Measurements from ENCODE around the gene THAP2.

The THAP2 gene

GRCh38 chr12:71702590-71702989 is 38.5 kb downstream of the THAP2 start:
- no peak for DNase-seq (ENCODE audit: extremely low spot score)
- POLR2A ChIA-PET, result no interaction called here
- CTCF ChIA-PET, result interaction anchor here (1.3 to 4.0 kb wide), 5 partner anchors 12 to 77 kb away, joined by 3 to 20 read pairs (median 4); partner anchors contain the start of genes RAB21 and TMEM19
- TF ChIP-seq CTCF (IDR thresholded peaks at IDR 0.05; ENCODE audit: control extremely low read depth, extremely low read depth, low read depth, missing control alignments), result no peak

- ChIA-PET CTCF (interaction anchor here (0.8 to 4.0 kb wide), 9 partner anchors 12 to 77 kb away, joined by 3 to 20 read pairs (median 4); partner anchors contain the start of genes RAB21 and TMEM19), POLR2A (no interaction called here)
- TF ChIP-seq CTCF (IDR thresholded peaks at IDR 0.05; ENCODE audit: control extremely low read depth, extremely low read depth, low read depth, missing control alignments), result no peak
These were observed 39.1 kb downstream of the THAP2 start for GRCh38 chr12:71703206-71703605.

GRCh38 chr12:71704920-71705319 is 40.8 kb downstream of the THAP2 start:
- no peak for DNase-seq (ENCODE audit: extremely low spot score)
- ChIA-PET POLR2A (no interaction called here), CTCF (interaction anchor here (1.3 to 2.1 kb wide), 2 partner anchors 12 to 42 kb away, joined by 4 to 8 read pairs; no protein-coding TSS in a partner anchor)
- no peak for TF ChIP-seq CTCF (IDR thresholded peaks at IDR 0.05; ENCODE audit: control extremely low read depth, extremely low read depth, low read depth, missing control alignments)

More at GRCh38 chr12:71703206-71703605, 39.1 kb downstream of the THAP2 start:
- no peak for DNase-seq (ENCODE audit: extremely low spot score)

- no peak for TF ChIP-seq CTCF (IDR thresholded peaks at IDR 0.05; ENCODE audit: control extremely low read depth, extremely low read depth, low read depth, missing control alignments)
- CTCF ChIA-PET, result interaction anchor here (0.7 to 3.0 kb wide), 9 partner anchors 8 to 316 kb away, joined by 3 to 11 read pairs (median 4); partner anchors contain the start of gene TMEM19
- DNase-seq (ENCODE audit: extremely low spot score), result no peak
- POLR2A ChIA-PET, result no interaction called here
These were observed 44.6 kb downstream of the THAP2 start for GRCh38 chr12:71708658-71709057.

- ChIA-PET CTCF (no interaction called here), POLR2A (no interaction called here)
- no peak for DNase-seq (ENCODE audit: extremely low spot score)
- no peak for TF ChIP-seq CTCF (IDR thresholded peaks at IDR 0.05; ENCODE audit: control extremely low read depth, extremely low read depth, low read depth, missing control alignments)
These were observed 46.4 kb downstream of the THAP2 start for GRCh38 chr12:71710276-71711125.

- no peak for DNase-seq (ENCODE audit: extremely low spot score)
- CTCF ChIA-PET, result interaction anchor here (0.7 to 3.3 kb wide), 3 partner anchors 10 to 28 kb away, joined by 3 to 10 read pairs (median 4); no protein-coding TSS in a partner anchor
- POLR2A ChIA-PET, result no interaction called here
- TF ChIP-seq CTCF (IDR thresholded peaks at IDR 0.05; ENCODE audit: control extremely low read depth, extremely low read depth, low read depth, missing control alignments), result no peak
These were observed 54.5 kb downstream of the THAP2 start for GRCh38 chr12:71718611-71719010.
